Naive B cell (primary cell): ENCODE data around the gene P2RX5. TPM values are rescaled to one million over a fixed set of nuclear protein-coding genes. Genes with fewer than 3 reads are reported as not detected.

ENCODE experiments used
- ATAC-seq, 2 donors: fragments of 150-1000 bp; cut with Tn5 transposase; 2 replicates each; pipeline ENCODE4 v1.10.0; 2021; ENCODE audit warnings: low read depth in 2 of 2, mild to moderate bottlenecking in 2 of 2, moderate library complexity in 2 of 2
- DNase-seq: peaks from one replicate; pipeline ENCODE4 v3.0.0; 2022
- H3K27ac Mint-ChIP-seq, 6 donors: one replicate each; pipeline ENCODE4 v1.8.0; 2020 to 2022; ENCODE audit warnings: mild to moderate bottlenecking in 6 of 6, mixed read lengths in 6 of 6, moderate library complexity in 5 of 6, inconsistent platforms in 2 of 6
- H3K27me3 Mint-ChIP-seq, 3 donors: one replicate each; pipeline ENCODE4 v1.8.0; 2021 to 2022; ENCODE audit warnings: mixed read lengths in 3 of 3, mild to moderate bottlenecking in 1 of 3
- H3K36me3 Mint-ChIP-seq, 2 donors: one replicate each; pipeline ENCODE4 v1.8.0; 2020 to 2022; ENCODE audit warnings: mixed read lengths in 2 of 2, inconsistent platforms in 1 of 2, mild to moderate bottlenecking in 1 of 2
- H3K4me1 Mint-ChIP-seq, 3 donors: one replicate each; pipeline ENCODE4 v1.8.0; 2020 to 2022; ENCODE audit warnings: mixed read lengths in 3 of 3, inconsistent platforms in 1 of 3, mild to moderate bottlenecking in 1 of 3, moderate library complexity in 1 of 3
- H3K4me3 Mint-ChIP-seq, 8 donors: one replicate each; pipeline ENCODE4 v1.8.0; 2020 to 2022; ENCODE audit warnings: mild to moderate bottlenecking in 8 of 8, mixed read lengths in 8 of 8, moderate library complexity in 8 of 8, inconsistent platforms in 2 of 8
- H3K9me3 Mint-ChIP-seq, 7 donors: one replicate each; pipeline ENCODE4 v1.8.0; 2020 to 2022; ENCODE audit warnings: mixed read lengths in 7 of 7, mild to moderate bottlenecking in 5 of 7, inconsistent platforms in 2 of 7, moderate library complexity in 1 of 7
- polyA plus RNA-seq, 6 donors: library from polyadenylated mRNA; unstranded; fragments of 300-500 nt; fragmentation: Illumina TruSeq; gene quantifications; one replicate each; pipeline ENCODE4 v1.2.3, GENCODE V29; 2021; ENCODE audit warnings: low read depth in 6 of 6

The P2RX5 gene
- polyA plus RNA-seq, 6 donors from 2014 or later: 377 to 864 (median 638) TPM

DNA sequence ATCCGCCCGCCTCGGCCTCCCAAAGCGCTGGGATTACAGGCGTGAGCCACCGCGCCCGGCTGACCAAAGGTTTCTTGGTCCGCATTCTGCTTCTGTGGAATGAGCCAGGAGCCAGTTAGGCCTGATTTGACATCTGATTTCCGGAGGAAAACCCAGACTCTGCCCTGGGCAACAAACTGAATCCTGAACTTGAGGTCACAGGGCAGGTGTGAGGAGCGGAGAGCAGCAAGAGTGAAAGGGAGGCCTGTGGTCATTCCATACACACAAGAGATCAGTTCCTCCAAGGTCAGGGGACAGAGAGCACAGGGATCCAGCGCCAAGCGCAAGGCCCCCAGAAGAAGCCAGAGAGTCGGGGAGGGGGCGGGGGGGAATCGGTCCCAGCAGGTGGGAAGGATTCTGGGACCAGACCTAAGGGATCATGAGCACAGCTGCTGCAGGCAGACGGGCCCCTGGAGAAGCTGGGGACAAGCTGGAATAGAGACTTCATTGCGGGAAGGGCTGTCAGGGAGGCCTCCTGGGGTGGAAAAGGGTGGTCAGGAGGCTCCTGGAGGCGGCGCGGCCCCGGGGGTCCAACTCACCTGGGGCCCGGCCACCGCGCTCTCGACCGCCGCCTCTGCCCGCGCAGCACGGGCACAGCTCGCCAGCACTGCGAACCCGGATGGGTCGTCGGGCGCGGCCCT, 60.3 kb downstream of the P2RX5 start:
- Mint-ChIP-seq H3K4me3 (peak overlapping the region; percentile 91 to 100 (median 98)), H3K4me1 (peaks cover 25 to 38% (median 35%) of the 10 kb centered on the region in 3 donors), H3K9me3 (no peaks in the 10 kb centered on the region), H3K36me3 (no peaks in the 10 kb centered on the region), H3K27ac (peak overlapping the region in 2 of 6 donors; percentile 47 to 98), H3K27me3 (no peaks in the 10 kb centered on the region)
- DNase-seq (no peak), ATAC-seq (peak; percentile 13)

DNA sequence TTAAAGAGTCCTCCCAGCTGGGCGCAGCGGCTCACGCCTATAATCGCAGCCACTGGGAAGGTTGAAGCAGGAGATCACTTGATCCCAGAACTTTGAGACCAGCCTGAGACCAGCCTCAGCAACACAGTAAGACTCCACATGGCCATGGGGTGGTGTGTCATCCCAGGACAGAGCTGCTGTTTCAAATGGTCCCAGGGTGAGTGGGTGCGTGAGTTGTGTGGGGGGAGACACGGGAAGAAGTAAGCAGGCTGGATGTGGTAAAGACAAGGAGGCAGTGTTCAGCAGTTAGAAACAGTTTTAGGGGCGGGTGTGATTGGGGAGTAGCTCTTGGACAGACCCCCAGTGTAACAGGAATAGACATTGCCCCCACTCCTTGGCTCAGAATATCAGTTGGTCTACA, 63.7 kb downstream of the P2RX5 start:
- no peaks in the 10 kb centered on the region for H3K27me3 Mint-ChIP-seq
- DNase-seq: no peak
- H3K4me1 Mint-ChIP-seq: peaks cover 20 to 25% (median 20%) of the 10 kb centered on the region in 3 donors
- peak overlapping the region in 1 of 8 donors; percentile 59 for H3K4me3 Mint-ChIP-seq
- ATAC-seq: no peak
- H3K36me3 Mint-ChIP-seq: peaks cover 0 to 10% of the 10 kb centered on the region in 2 donors
- H3K9me3 Mint-ChIP-seq: no peaks in the 10 kb centered on the region
- H3K27ac Mint-ChIP-seq: peak overlapping the region in 1 of 6 donors; percentile 72

DNA sequence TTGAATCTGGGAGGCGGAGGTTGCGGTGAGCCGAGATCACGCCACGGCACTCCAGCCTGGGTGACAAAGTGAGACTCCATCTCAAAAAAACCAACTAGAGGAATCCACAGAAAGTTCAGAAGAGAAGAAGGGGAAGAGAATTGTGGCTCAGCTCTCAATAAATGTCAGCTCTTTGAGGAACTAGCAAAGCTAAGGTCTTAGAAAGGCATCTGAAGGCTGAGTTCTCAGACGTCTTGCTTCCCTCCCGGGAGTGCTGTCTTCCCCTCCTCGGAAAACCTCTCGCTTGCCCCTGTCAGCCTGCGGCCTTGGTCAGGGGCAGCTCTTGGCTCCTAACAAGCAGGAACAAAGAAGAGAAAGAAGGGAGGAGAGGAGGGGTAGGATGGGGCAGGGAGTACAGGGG, 65.2 kb downstream of the P2RX5 start:
- Mint-ChIP-seq H3K4me3 (no peak overlapping the region), H3K9me3 (no peaks in the 10 kb centered on the region), H3K27me3 (no peaks in the 10 kb centered on the region), H3K36me3 (peaks cover 5 to 17% of the 10 kb centered on the region in 2 donors), H3K27ac (peak overlapping the region in 1 of 6 donors; percentile 67), H3K4me1 (peaks cover 15 to 22% (median 20%) of the 10 kb centered on the region in 3 donors)
- DNase-seq (no peak), ATAC-seq (no peak)

- Mint-ChIP-seq H3K4me1 (peaks cover 0 to 10% (median 7%) of the 10 kb centered on the region in 3 donors), H3K9me3 (no peaks in the 10 kb centered on the region), H3K4me3 (no peak overlapping the region), H3K36me3 (peaks cover 5 to 17% of the 10 kb centered on the region in 2 donors), H3K27me3 (no peaks in the 10 kb centered on the region), H3K27ac (no peak overlapping the region)
- ATAC-seq (no peak), DNase-seq (no peak)
Observed at GRCh38 chr17:3627769-3628167, 68.2 kb downstream of the P2RX5 start.

GRCh38 chr17:3626831-3627768, 68.9 kb downstream of the P2RX5 start:
- no peak for ATAC-seq
- Mint-ChIP-seq H3K27me3 (no peaks in the 10 kb centered on the region), H3K4me3 (no peak overlapping the region), H3K27ac (peak overlapping the region in 1 of 6 donors; percentile 21), H3K4me1 (peaks cover 0 to 7% (median 6%) of the 10 kb centered on the region in 3 donors), H3K36me3 (peaks cover 5 to 17% of the 10 kb centered on the region in 2 donors), H3K9me3 (no peaks in the 10 kb centered on the region)
- DNase-seq: no peak

Other genes starting within 250 kb of the P2RX5 start
- not detected for gene SPATA22, start 224.3 kb downstream of the P2RX5 start, polyA plus RNA-seq
- not detected for gene ASPA, start 220.2 kb downstream of the P2RX5 start, polyA plus RNA-seq
- gene TRPV3, start 138.3 kb downstream of the P2RX5 start, polyA plus RNA-seq: under 1 TPM in 2 of 6 donors, not detected in 4; 0.19 to 0.21 TPM
- gene TRPV1, start 86.7 kb downstream of the P2RX5 start, polyA plus RNA-seq: 1 to 10 TPM in 1 of 6 donors, under 1 TPM in 3, not detected in 2; 0.13 to 1.2 (median 0.52) TPM
- 1 to 10 TPM; 4.3 to 8.4 (median 6.6) TPM for gene SHPK, start 59.9 kb downstream of the P2RX5 start, polyA plus RNA-seq
- gene CTNS, start 59.4 kb downstream of the P2RX5 start, polyA plus RNA-seq: 10 to 100 TPM in 3 of 6 donors, 1 to 10 TPM in 3; 9.2 to 14.5 (median 10.2) TPM
- 10 to 100 TPM; 37.1 to 56.5 (median 45.1) TPM for gene TAX1BP3, start 27.6 kb downstream of the P2RX5 start, polyA plus RNA-seq
- gene EMC6, start 27.3 kb downstream of the P2RX5 start, polyA plus RNA-seq: 10 to 100 TPM; 38.9 to 83.4 (median 55.2) TPM
- 1 to 10 TPM in 1 of 6 donors, under 1 TPM in 5; 0.19 to 2.3 (median 0.74) TPM for gene HASPIN, start 27.7 kb upstream of the P2RX5 start, polyA plus RNA-seq
- gene ITGAE, start 105.0 kb upstream of the P2RX5 start, polyA plus RNA-seq: 100 to 1,000 TPM in 5 of 6 donors, 10 to 100 TPM in 1; 93.9 to 177 (median 158) TPM
- 10 to 100 TPM in 5 of 6 donors, 1 to 10 TPM in 1; 9.4 to 34.1 (median 13.2) TPM for gene NCBP3, start 150.1 kb upstream of the P2RX5 start, polyA plus RNA-seq
- 1 to 10 TPM in 4 of 6 donors, under 1 TPM in 2; 0.69 to 1.4 (median 1.1) TPM for gene CAMKK1, start 196.9 kb upstream of the P2RX5 start, polyA plus RNA-seq
- 10 to 100 TPM in 5 of 6 donors, 1 to 10 TPM in 1; 2.3 to 20.2 (median 15.1) TPM for gene P2RX1, start 220.3 kb upstream of the P2RX5 start, polyA plus RNA-seq